Astrocyte (in vitro differentiated cells and primary cell): ENCODE results near the gene CPLX1. TPM values are rescaled to one million over a fixed set of nuclear protein-coding genes. Genes with fewer than 3 reads are reported as not detected.

Experiments
- DNase-seq: peaks from one replicate; pipeline ENCODE4 v3.0.0-alpha.2; 2010; ENCODE audit warnings: low read depth
- FAIRE-seq: peaks from 2 replicates; lab custom pipeline; 2011; peaks lifted over from hg19 to GRCh38; lab: Jason Lieb, UNC
- H2AFZ ChIP-seq: 2 replicates; pipeline ENCODE4 v1.6.0; 2012; ENCODE audit warnings: low read depth, low read length, inconsistent platforms
- H3K27ac ChIP-seq: 2 replicates; pipeline ENCODE4 v1.5.1; 2011; ENCODE audit warnings: low read depth, low read length, inconsistent platforms
- H3K27me3 ChIP-seq: 2 replicates; pipeline ENCODE4 v1.6.0; 2011; ENCODE audit warnings: low read length, inconsistent platforms; ENCODE audit not compliant: insufficient read depth
- H3K36me3 ChIP-seq: 2 replicates; pipeline ENCODE4 v1.5.1; 2011; ENCODE audit warnings: low read length, inconsistent platforms; ENCODE audit not compliant: insufficient read depth
- H3K4me1 ChIP-seq: 2 replicates; pipeline ENCODE4 v1.5.1; 2011; ENCODE audit warnings: low read length, inconsistent platforms; ENCODE audit not compliant: insufficient read depth
- H3K4me2 ChIP-seq: 2 replicates; pipeline ENCODE4 v1.6.0; 2012; ENCODE audit warnings: low read length, inconsistent platforms
- H3K4me3 ChIP-seq: 2 replicates; pipeline ENCODE4 v1.5.1; 2011; ENCODE audit warnings: low read depth, mild to moderate bottlenecking, low read length, inconsistent platforms; ENCODE audit not compliant: insufficient read depth
- H3K79me2 ChIP-seq: 2 replicates; pipeline ENCODE4 v1.6.0; 2012; ENCODE audit warnings: mild to moderate bottlenecking, low read length, inconsistent platforms; ENCODE audit not compliant: insufficient read depth
- H3K9ac ChIP-seq: 2 replicates; pipeline ENCODE4 v1.6.0; 2012; ENCODE audit warnings: mild to moderate bottlenecking, low read length, inconsistent platforms
- H3K9me3 ChIP-seq: 2 replicates; pipeline ENCODE4 v1.5.1; 2012; ENCODE audit warnings: low read depth, mild to moderate bottlenecking, low read length, inconsistent platforms; ENCODE audit not compliant: insufficient read depth
- H4K20me1 ChIP-seq: 2 replicates; pipeline ENCODE4 v1.6.0; 2012; ENCODE audit warnings: low read length, inconsistent platforms; ENCODE audit not compliant: insufficient read depth
- H3K27ac Mint-ChIP-seq: one replicate; pipeline ENCODE4 v1.8.0; 2021; ENCODE audit warnings: mild to moderate bottlenecking, mixed read lengths; ENCODE audit not compliant: unreplicated experiment
- H3K27me3 Mint-ChIP-seq: one replicate; pipeline ENCODE4 v1.8.0; 2021; ENCODE audit warnings: low read depth, mixed read lengths; ENCODE audit not compliant: unreplicated experiment
- H3K36me3 Mint-ChIP-seq: one replicate; pipeline ENCODE4 v1.8.0; 2021; ENCODE audit warnings: low read depth, mixed read lengths; ENCODE audit not compliant: unreplicated experiment
- H3K4me1 Mint-ChIP-seq: one replicate; pipeline ENCODE4 v1.8.0; 2021; ENCODE audit warnings: low read depth, mixed read lengths; ENCODE audit not compliant: unreplicated experiment
- H3K4me3 Mint-ChIP-seq: one replicate; pipeline ENCODE4 v1.8.0; 2021; ENCODE audit warnings: mild to moderate bottlenecking, moderate library complexity, mixed read lengths; ENCODE audit not compliant: unreplicated experiment
- H3K9me3 Mint-ChIP-seq: one replicate; pipeline ENCODE4 v1.8.0; 2021; ENCODE audit warnings: mild to moderate bottlenecking, mixed read lengths; ENCODE audit not compliant: unreplicated experiment
- EZH2 ChIP-seq: IDR thresholded peaks from 2 replicates; pipeline ENCODE4 v1.6.1; 2012; ENCODE audit warnings: mild to moderate bottlenecking, low read length, inconsistent platforms; ENCODE audit not compliant: insufficient read depth
- total RNA-seq: library from RNA; stranded (reverse); gene quantifications from 2 replicates; pipeline ENCODE4 v1.2.1, GENCODE V29; 2021
- TF ChIP-seq, protein P1 (sequence below): IDR thresholded peaks from 2 replicates; pipeline ENCODE4 v1.5.1; 2011; ENCODE audit warnings: low read depth, mild to moderate bottlenecking, inconsistent platforms, low read length, moderate library complexity; ENCODE audit not compliant: insufficient read depth

CPLX1 gene
- total RNA-seq, 1 donor from 2014 or later = 1.9 TPM

DNA sequence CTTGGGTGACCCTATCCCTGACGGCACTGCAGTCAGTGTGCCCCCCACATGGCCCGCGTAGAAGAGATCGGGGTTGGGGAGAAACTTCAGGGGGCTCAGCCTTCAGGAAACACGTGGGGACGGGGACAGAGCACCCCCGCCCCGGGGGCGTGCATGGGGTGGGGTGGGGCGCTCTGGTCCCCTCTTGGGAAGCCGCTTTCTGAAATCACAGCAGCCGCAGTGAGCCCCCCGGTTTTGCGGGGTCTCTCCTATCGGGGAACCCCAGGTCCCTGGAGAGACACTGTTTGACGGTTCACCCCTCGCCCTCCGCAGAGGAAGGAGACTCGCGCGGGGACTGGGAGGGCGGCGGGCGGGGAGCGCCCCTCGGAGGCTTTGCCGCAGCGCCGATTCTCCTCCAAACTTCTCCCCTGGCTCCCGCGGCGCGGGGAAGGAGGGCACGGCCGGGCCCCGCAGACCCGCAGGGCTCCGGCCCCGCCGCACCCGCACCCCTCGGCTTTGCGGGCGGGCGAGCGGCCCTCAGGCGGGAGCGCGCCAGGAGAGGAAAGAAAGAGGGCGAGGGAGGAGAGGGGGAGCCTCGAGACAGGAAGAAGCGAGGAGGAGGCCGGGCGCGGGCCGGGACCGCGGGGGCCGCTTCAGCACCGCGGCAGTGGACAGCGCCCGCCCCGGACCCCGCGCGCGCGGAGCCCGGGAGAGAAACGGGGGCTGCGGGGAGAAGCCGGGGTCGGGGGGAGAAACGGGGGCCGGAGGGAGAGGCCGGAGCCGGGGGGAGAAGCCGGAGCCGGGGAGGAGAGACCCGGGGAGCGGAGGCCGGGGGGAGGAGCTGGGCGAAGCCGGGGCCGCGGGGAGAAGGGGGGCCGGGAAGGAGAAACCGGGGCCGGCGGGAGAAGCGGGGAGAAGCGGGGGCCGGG is 612 bp downstream of the CPLX1 start:
- H3K36me3 Mint-ChIP-seq = no peaks in the 10 kb centered on the region
- H3K27ac ChIP-seq = no peak overlapping the region
- FAIRE-seq = no peak

GRCh38 chr4:824461-825062 is 1.4 kb downstream of the CPLX1 start:
- H3K4me2 ChIP-seq = no peak overlapping the region
- H3K36me3 Mint-ChIP-seq = no peaks in the 10 kb centered on the region
- H3K27ac ChIP-seq = no peak overlapping the region
- FAIRE-seq (no peak), DNase-seq (no peak)
- H2AFZ ChIP-seq = no peak overlapping the region
- no peak overlapping the region for H3K9ac ChIP-seq
- peak; percentile 50 for TF ChIP-seq EZH2
- TF ChIP-seq, protein P1, sequence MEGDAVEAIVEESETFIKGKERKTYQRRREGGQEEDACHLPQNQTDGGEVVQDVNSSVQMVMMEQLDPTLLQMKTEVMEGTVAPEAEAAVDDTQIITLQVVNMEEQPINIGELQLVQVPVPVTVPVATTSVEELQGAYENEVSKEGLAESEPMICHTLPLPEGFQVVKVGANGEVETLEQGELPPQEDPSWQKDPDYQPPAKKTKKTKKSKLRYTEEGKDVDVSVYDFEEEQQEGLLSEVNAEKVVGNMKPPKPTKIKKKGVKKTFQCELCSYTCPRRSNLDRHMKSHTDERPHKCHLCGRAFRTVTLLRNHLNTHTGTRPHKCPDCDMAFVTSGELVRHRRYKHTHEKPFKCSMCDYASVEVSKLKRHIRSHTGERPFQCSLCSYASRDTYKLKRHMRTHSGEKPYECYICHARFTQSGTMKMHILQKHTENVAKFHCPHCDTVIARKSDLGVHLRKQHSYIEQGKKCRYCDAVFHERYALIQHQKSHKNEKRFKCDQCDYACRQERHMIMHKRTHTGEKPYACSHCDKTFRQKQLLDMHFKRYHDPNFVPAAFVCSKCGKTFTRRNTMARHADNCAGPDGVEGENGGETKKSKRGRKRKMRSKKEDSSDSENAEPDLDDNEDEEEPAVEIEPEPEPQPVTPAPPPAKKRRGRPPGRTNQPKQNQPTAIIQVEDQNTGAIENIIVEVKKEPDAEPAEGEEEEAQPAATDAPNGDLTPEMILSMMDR = no peak
- no peak overlapping the region for H3K4me3 Mint-ChIP-seq
- H3K4me1 ChIP-seq = no peaks in the 10 kb centered on the region
- no peaks in the 10 kb centered on the region for H3K79me2 ChIP-seq
- H3K4me1 Mint-ChIP-seq = peaks cover 2% of the 10 kb centered on the region
- no peak overlapping the region for H3K4me3 ChIP-seq
- peaks cover 62% of the 10 kb centered on the region for H3K27me3 Mint-ChIP-seq
- peaks cover 3% of the 10 kb centered on the region for H3K9me3 ChIP-seq
- H4K20me1 ChIP-seq = peaks cover 17% of the 10 kb centered on the region
- H3K36me3 ChIP-seq = no peaks in the 10 kb centered on the region
- H3K9me3 Mint-ChIP-seq = peaks cover 6% of the 10 kb centered on the region
- H3K27ac Mint-ChIP-seq = no peak overlapping the region
- H3K27me3 ChIP-seq = peaks cover 44% of the 10 kb centered on the region

More for the DNA sequence above, 612 bp downstream of the CPLX1 start:
- peaks cover 17% of the 10 kb centered on the region for H4K20me1 ChIP-seq
- peak overlapping the region; percentile 62 for H3K4me2 ChIP-seq
- peaks cover 2% of the 10 kb centered on the region for H3K4me1 Mint-ChIP-seq
- peak; percentile 90 for TF ChIP-seq EZH2
- TF ChIP-seq, protein P1 = no peak
- H3K27ac Mint-ChIP-seq = no peak overlapping the region
- no peak overlapping the region for H3K4me3 Mint-ChIP-seq
- H2AFZ ChIP-seq = no peak overlapping the region
- peaks cover 6% of the 10 kb centered on the region for H3K9me3 Mint-ChIP-seq
- H3K27me3 Mint-ChIP-seq = peaks cover 58% of the 10 kb centered on the region
- no peaks in the 10 kb centered on the region for H3K36me3 ChIP-seq
- H3K4me1 ChIP-seq = no peaks in the 10 kb centered on the region
- H3K9ac ChIP-seq = no peak overlapping the region
- peaks cover 46% of the 10 kb centered on the region for H3K27me3 ChIP-seq
- H3K9me3 ChIP-seq = no peaks in the 10 kb centered on the region
- DNase-seq = no peak
- no peak overlapping the region for H3K4me3 ChIP-seq
- no peaks in the 10 kb centered on the region for H3K79me2 ChIP-seq
